HEK293 (cell line): Measurements from ENCODE around the gene NUDT3.

ENCODE experiments used
- FEZF1 ChIP-seq: fragments of 450-650 bp; formaldehyde crosslinking; IDR thresholded peaks from 2 replicates; pipeline ENCODE4 v1.5.1; 2016; ENCODE audit warnings: missing biosample characterization, missing genetic modification characterization
- HOXA7 ChIP-seq: sonication (generic); formaldehyde crosslinking; IDR thresholded peaks from 2 replicates; pipeline ENCODE4 v1.8.1; 2022; ENCODE audit warnings: missing genetic modification reagents, borderline replicate concordance
- RBAK ChIP-seq: fragments of 450-650 bp; formaldehyde crosslinking; IDR thresholded peaks from 2 replicates; pipeline ENCODE4 v1.5.1; 2016; ENCODE audit warnings: missing biosample characterization, missing genetic modification characterization
- SETDB1 ChIP-seq: IDR thresholded peaks from one replicate; pipeline ENCODE4 v1.6.1; 2017; ENCODE audit warnings: mild to moderate bottlenecking, low read length, moderate library complexity, mixed read lengths; ENCODE audit not compliant: insufficient read length
- SP3 ChIP-seq: fragments of 450-650 bp; formaldehyde crosslinking; IDR thresholded peaks from 2 replicates; pipeline ENCODE4 v1.5.1; 2016; ENCODE audit warnings: missing biosample characterization, missing genetic modification characterization
- ZBTB21 ChIP-seq: fragments of 450-650 bp; formaldehyde crosslinking; IDR thresholded peaks from 2 replicates; pipeline ENCODE4 v1.5.1; 2017; ENCODE audit warnings: missing biosample characterization, missing genetic modification characterization
- ZEB2 ChIP-seq: fragments of 450-650 bp; formaldehyde crosslinking; IDR thresholded peaks from 2 replicates; pipeline ENCODE4 v1.5.1; 2016; ENCODE audit warnings: missing biosample characterization, missing genetic modification characterization
- ZFHX2 ChIP-seq: fragments of 450-650 bp; formaldehyde crosslinking; conservative IDR thresholded peaks from 2 replicates; pipeline ENCODE4 v1.5.1; 2016; ENCODE audit warnings: missing biosample characterization, missing genetic modification characterization
- ZFP3 ChIP-seq: fragments of 450-650 bp; formaldehyde crosslinking; IDR thresholded peaks from 2 replicates; pipeline ENCODE4 v1.5.1; 2016; ENCODE audit warnings: low read depth, missing biosample characterization, missing genetic modification characterization
- ZNF112 ChIP-seq: fragments of 450-650 bp; formaldehyde crosslinking; IDR thresholded peaks from 2 replicates; pipeline ENCODE4 v1.5.0; 2017; ENCODE audit warnings: missing biosample characterization, missing genetic modification characterization
- ZNF133 ChIP-seq: fragments of 450-650 bp; formaldehyde crosslinking; IDR thresholded peaks from 2 replicates; pipeline ENCODE4 v1.5.1; 2016; ENCODE audit warnings: missing biosample characterization, missing genetic modification characterization
- ZNF19 ChIP-seq: fragments of 450-650 bp; formaldehyde crosslinking; IDR thresholded peaks from 2 replicates; pipeline ENCODE4; 2016; ENCODE audit warnings: missing biosample characterization, missing genetic modification characterization, low read depth
- ZNF24 ChIP-seq: fragments of 450-650 bp; formaldehyde crosslinking; IDR thresholded peaks from 2 replicates; pipeline ENCODE4 v1.5.1; 2016; ENCODE audit warnings: missing biosample characterization, missing genetic modification characterization
- ZNF274 ChIP-seq, 2 experiments: fragments of 200-500 bp in 1 of 2; fragments of 450-650 bp in 1 of 2; sonication (Bioruptor generic) in 1 of 2; formaldehyde crosslinking in 1 of 2; IDR thresholded peaks; 2 replicates each; pipeline versions ENCODE4 v1.5.1 to v1.6.1; 2014 to 2016; ENCODE audit warnings: borderline replicate concordance in 1 of 2, inconsistent platforms in 1 of 2, low read length in 1 of 2, missing biosample characterization in 1 of 2, missing genetic modification characterization in 1 of 2
- ZNF311 ChIP-seq: fragments of 450-650 bp; formaldehyde crosslinking; IDR thresholded peaks from 2 replicates; pipeline ENCODE4 v1.5.1; 2017; ENCODE audit warnings: missing biosample characterization, missing genetic modification characterization, borderline replicate concordance
- ZNF341 ChIP-seq: fragments of 450-650 bp; formaldehyde crosslinking; IDR thresholded peaks from 2 replicates; pipeline ENCODE4; 2016; ENCODE audit warnings: low read depth, missing biosample characterization, missing genetic modification characterization
- ZNF391 ChIP-seq: fragments of 450-650 bp; formaldehyde crosslinking; IDR thresholded peaks from 2 replicates; pipeline ENCODE4 v1.5.1; 2016; ENCODE audit warnings: low read depth, missing biosample characterization, missing genetic modification characterization, borderline replicate concordance
- ZNF433 ChIP-seq: fragments of 450-650 bp; formaldehyde crosslinking; IDR thresholded peaks from 2 replicates; pipeline ENCODE4 v1.5.1; 2016; ENCODE audit warnings: missing biosample characterization, missing genetic modification characterization, low read depth
- ZNF48 ChIP-seq: fragments of 450-650 bp; formaldehyde crosslinking; IDR thresholded peaks from 2 replicates; pipeline ENCODE4 v1.5.1; 2016; ENCODE audit warnings: missing biosample characterization, missing genetic modification characterization
- ZNF501 ChIP-seq: fragments of 450-650 bp; formaldehyde crosslinking; IDR thresholded peaks from 2 replicates; pipeline ENCODE4 v1.5.1; 2016; ENCODE audit warnings: missing biosample characterization, missing genetic modification characterization
- ZNF521 ChIP-seq: fragments of 450-650 bp; formaldehyde crosslinking; IDR thresholded peaks from 2 replicates; pipeline ENCODE4 v1.5.1; 2017; ENCODE audit warnings: missing biosample characterization, mild to moderate bottlenecking, missing genetic modification characterization
- ZNF544 ChIP-seq: fragments of 450-650 bp; formaldehyde crosslinking; IDR thresholded peaks from 2 replicates; pipeline ENCODE4 v1.5.0; 2017; ENCODE audit warnings: missing biosample characterization, missing genetic modification characterization
- ZNF548 ChIP-seq: fragments of 450-650 bp; formaldehyde crosslinking; IDR thresholded peaks from 2 replicates; pipeline ENCODE4 v1.5.1; 2016; ENCODE audit warnings: missing biosample characterization, missing genetic modification characterization
- ZNF600 ChIP-seq: fragments of 450-650 bp; formaldehyde crosslinking; IDR thresholded peaks from 2 replicates; pipeline ENCODE4 v1.5.1; 2016; ENCODE audit warnings: missing biosample characterization, missing genetic modification characterization
- ZNF677 ChIP-seq: fragments of 450-650 bp; IDR thresholded peaks from 2 replicates; pipeline ENCODE4 v1.5.0; 2018; ENCODE audit warnings: missing biosample characterization, mild to moderate bottlenecking, missing genetic modification characterization, moderate library complexity
- ZNF785 ChIP-seq: fragments of 450-650 bp; formaldehyde crosslinking; IDR thresholded peaks from 2 replicates; pipeline ENCODE4 v1.5.1; 2016; ENCODE audit warnings: missing biosample characterization, missing genetic modification characterization
- ZNF837 ChIP-seq: fragments of 450-650 bp; formaldehyde crosslinking; IDR thresholded peaks from 2 replicates; pipeline ENCODE4 v1.5.1; 2016; ENCODE audit warnings: missing biosample characterization, missing genetic modification characterization
- TF ChIP-seq, protein P1 (sequence below): fragments of 450-650 bp; formaldehyde crosslinking; IDR thresholded peaks from 2 replicates; pipeline ENCODE4 v1.5.1; 2016; ENCODE audit warnings: missing biosample characterization, missing genetic modification characterization
- TF ChIP-seq, protein P2 (sequence below): fragments of 450-650 bp; formaldehyde crosslinking; IDR thresholded peaks from 2 replicates; pipeline ENCODE4 v1.5.1; 2017; ENCODE audit warnings: missing biosample characterization, mild to moderate bottlenecking, missing genetic modification characterization, moderate library complexity
- TF ChIP-seq, protein P3 (sequence below): fragments of 450-650 bp; formaldehyde crosslinking; IDR thresholded peaks from 2 replicates; pipeline ENCODE4 v1.5.1; 2017; ENCODE audit warnings: missing biosample characterization, missing genetic modification characterization
- TF ChIP-seq, protein P4 (sequence below): fragments of 450-650 bp; formaldehyde crosslinking; IDR thresholded peaks from 2 replicates; pipeline ENCODE4 v1.5.1; 2016; ENCODE audit warnings: missing biosample characterization, missing genetic modification characterization
- TF ChIP-seq, protein P5 (sequence below): fragments of 450-650 bp; formaldehyde crosslinking; IDR thresholded peaks from 2 replicates; pipeline ENCODE4 v1.5.0; 2017; ENCODE audit warnings: missing biosample characterization, missing genetic modification characterization, borderline replicate concordance

NUDT3 gene

DNA sequence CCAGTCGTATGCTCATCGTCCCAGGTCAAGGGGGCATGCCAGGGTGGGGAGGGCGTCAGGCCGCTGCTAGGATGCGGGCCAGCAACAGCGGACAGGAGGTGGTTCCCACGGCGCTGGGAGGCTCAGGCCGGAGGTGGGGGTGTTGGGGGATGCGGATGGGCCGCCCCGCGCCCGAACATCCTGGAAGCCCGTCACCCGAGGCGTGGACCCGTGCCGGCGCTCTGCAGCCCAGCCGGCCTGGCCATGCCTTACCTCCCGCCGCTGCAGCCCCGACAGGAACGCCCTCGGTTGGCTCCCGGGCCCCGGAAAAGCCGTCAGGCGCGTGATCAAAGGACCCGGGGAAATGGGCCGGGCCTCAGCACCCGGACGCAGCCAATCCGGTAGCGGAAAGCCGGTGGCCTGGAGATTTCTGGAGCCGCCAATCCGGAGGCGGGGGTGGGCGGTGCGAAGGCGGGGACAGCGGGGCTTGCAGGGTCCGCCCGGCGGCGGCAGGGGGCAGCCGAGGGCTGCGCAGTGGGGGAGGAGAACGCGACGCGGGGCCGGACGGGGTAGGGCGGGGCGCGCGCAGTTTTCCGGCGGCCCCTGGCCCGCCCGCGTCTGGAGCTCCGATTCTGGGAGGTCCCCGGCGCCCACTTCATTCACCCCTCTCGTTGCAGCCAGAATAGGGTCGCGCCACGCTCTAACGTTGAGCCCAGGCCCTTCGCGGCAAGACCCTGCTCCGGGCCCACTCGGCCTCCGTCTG lies 143.6 kb downstream of the NUDT3 start, which contains the start of gene SMIM29 (continued):
- TF ChIP-seq, protein P1, sequence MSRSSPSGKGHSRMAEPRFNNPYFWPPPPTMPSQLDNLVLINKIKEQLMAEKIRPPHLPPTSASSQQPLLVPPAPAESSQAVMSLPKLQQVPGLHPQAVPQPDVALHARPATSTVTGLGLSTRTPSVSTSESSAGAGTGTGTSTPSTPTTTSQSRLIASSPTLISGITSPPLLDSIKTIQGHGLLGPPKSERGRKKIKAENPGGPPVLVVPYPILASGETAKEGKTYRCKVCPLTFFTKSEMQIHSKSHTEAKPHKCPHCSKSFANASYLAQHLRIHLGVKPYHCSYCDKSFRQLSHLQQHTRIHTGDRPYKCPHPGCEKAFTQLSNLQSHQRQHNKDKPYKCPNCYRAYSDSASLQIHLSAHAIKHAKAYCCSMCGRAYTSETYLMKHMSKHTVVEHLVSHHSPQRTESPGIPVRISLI (tag by site-specific recombination) = no peak
- TF ChIP-seq ZNF341 (tag by site-specific recombination) (peak; percentile 98), HOXA7 (CRISPR knock-in tag) (no peak), ZNF112 (tag by site-specific recombination) (no peak), ZNF600 (peak; percentile 68), SP3 (peak; percentile 78), ZNF311 (tag by site-specific recombination) (no peak), ZNF391 (tag by site-specific recombination) (no peak), ZBTB21 (tag by site-specific recombination) (no peak), RBAK (no peak), ZNF133 (tag by site-specific recombination) (no peak), ZNF785 (tag by site-specific recombination) (no peak), ZEB2 (peak; percentile 67; the same call in 1 of the 2 replicates), ZNF544 (tag by site-specific recombination) (no peak), ZNF548 (tag by site-specific recombination) (no peak), ZNF677 (tag by site-specific recombination) (no peak), ZFP3 (no peak), ZNF19 (tag by site-specific recombination) (no peak), ZNF521 (tag by site-specific recombination) (no peak), SETDB1 (no peak), ZNF48 (tag by site-specific recombination) (no peak), ZNF433 (no peak), ZNF274 (IDR thresholded peaks at IDR 0.05; ENCODE audit: low read length) (no peak), ZNF274 (tag by site-specific recombination; IDR thresholded peaks at IDR 0.05; ENCODE audit: borderline replicate concordance) (no peak), ZNF501 (tag by site-specific recombination) (peak; percentile 69; the same call in 1 of the 2 replicates), ZFHX2 (tag by site-specific recombination) (peak; percentile 98), ZNF24 (tag by site-specific recombination) (no peak), FEZF1 (tag by site-specific recombination) (no peak), ZNF837 (peak; percentile 83)
- TF ChIP-seq, protein P2, sequence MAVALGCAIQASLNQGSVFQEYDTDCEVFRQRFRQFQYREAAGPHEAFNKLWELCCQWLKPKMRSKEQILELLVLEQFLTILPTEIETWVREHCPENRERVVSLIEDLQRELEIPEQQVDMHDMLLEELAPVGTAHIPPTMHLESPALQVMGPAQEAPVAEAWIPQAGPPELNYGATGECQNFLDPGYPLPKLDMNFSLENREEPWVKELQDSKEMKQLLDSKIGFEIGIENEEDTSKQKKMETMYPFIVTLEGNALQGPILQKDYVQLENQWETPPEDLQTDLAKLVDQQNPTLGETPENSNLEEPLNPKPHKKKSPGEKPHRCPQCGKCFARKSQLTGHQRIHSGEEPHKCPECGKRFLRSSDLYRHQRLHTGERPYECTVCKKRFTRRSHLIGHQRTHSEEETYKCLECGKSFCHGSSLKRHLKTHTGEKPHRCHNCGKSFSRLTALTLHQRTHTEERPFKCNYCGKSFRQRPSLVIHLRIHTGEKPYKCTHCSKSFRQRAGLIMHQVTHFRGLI (tag by site-specific recombination) = peak; percentile 84
- TF ChIP-seq, protein P3, sequence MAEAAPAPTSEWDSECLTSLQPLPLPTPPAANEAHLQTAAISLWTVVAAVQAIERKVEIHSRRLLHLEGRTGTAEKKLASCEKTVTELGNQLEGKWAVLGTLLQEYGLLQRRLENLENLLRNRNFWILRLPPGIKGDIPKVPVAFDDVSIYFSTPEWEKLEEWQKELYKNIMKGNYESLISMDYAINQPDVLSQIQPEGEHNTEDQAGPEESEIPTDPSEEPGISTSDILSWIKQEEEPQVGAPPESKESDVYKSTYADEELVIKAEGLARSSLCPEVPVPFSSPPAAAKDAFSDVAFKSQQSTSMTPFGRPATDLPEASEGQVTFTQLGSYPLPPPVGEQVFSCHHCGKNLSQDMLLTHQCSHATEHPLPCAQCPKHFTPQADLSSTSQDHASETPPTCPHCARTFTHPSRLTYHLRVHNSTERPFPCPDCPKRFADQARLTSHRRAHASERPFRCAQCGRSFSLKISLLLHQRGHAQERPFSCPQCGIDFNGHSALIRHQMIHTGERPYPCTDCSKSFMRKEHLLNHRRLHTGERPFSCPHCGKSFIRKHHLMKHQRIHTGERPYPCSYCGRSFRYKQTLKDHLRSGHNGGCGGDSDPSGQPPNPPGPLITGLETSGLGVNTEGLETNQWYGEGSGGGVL (tag by site-specific recombination) = no peak
- TF ChIP-seq, protein P4, sequence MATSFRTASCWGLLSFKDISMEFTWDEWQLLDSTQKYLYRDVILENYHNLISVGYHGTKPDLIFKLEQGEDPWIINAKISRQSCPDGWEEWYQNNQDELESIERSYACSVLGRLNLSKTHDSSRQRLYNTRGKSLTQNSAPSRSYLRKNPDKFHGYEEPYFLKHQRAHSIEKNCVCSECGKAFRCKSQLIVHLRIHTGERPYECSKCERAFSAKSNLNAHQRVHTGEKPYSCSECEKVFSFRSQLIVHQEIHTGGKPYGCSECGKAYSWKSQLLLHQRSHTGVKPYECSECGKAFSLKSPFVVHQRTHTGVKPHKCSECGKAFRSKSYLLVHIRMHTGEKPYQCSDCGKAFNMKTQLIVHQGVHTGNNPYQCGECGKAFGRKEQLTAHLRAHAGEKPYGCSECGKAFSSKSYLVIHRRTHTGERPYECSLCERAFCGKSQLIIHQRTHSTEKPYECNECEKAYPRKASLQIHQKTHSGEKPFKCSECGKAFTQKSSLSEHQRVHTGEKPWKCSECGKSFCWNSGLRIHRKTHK (tag by site-specific recombination) = no peak
- TF ChIP-seq, protein P5, sequence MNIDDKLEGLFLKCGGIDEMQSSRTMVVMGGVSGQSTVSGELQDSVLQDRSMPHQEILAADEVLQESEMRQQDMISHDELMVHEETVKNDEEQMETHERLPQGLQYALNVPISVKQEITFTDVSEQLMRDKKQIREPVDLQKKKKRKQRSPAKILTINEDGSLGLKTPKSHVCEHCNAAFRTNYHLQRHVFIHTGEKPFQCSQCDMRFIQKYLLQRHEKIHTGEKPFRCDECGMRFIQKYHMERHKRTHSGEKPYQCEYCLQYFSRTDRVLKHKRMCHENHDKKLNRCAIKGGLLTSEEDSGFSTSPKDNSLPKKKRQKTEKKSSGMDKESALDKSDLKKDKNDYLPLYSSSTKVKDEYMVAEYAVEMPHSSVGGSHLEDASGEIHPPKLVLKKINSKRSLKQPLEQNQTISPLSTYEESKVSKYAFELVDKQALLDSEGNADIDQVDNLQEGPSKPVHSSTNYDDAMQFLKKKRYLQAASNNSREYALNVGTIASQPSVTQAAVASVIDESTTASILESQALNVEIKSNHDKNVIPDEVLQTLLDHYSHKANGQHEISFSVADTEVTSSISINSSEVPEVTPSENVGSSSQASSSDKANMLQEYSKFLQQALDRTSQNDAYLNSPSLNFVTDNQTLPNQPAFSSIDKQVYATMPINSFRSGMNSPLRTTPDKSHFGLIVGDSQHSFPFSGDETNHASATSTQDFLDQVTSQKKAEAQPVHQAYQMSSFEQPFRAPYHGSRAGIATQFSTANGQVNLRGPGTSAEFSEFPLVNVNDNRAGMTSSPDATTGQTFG (tag by site-specific recombination) = no peak
